CD1c-positive myeloid dendritic cell (primary cell): Measurements from ENCODE around the gene NOTCH4.
A peak's percentile ranks its signal among the peaks of the same experiment; 100 is the strongest.
"Not testable (repeated sequence)": the region's sequence is repeated elsewhere in the genome, so short reads cannot be mapped to it uniquely, and the experiment has no call there.

Experiments used
- DNase-seq: peaks from one replicate; pipeline ENCODE4 v3.0.0-alpha.2; 2016; ENCODE audit errors: extremely low spot score

NOTCH4 gene

DNA sequence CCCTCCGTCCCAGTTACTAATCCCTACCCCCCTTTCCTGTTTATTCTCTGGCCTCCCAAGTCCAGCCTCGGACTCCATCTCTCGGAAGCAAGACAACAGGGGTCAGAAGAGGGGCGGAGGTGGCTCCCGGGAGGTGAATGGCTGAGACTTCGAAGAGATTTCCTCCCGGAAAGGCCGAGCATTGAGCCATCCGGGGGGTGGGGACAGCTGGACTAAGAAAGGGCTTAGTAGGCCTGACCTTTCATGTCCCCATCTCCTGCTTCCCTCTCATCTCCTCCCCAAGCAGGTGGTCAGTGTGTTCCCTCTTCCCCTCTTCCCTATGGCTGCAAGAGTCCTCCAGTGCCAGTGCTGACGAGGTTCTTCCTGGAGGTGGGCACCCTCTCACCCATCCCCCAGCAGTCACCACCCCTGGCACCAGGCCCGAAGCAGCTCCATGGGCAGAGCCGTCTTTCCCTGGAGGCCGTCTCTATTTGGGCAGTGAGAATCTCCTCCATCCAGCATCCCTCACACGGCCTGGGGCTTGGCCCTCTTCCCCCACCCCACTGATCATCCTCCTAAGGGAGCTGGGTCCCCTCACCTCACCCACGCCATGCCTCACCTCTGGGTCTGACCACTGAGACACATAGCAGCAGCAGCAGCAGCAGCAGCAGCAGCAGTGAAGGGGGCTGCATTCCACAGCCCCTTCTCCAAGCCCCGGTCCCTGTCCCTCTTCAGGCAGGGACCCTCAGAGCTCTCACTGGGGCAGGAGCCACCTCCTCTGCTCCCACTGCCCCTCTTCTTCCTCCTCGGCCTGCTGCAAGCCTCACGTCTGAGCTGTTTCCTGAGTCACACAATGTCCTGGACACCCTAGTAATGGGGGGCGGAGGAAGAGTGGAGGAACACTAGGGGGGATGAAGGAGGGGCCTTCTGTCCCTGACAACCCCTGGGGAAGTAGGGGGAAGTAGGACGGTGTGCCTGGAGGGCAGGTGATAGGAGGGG, at the start of gene NOTCH4:
NOTCH4 (minus strand) TSS at position 810 of the 978 bp plus-strand sequence; CDS start at position 671, 139 bp downstream.
- no peak for DNase-seq

DNA sequence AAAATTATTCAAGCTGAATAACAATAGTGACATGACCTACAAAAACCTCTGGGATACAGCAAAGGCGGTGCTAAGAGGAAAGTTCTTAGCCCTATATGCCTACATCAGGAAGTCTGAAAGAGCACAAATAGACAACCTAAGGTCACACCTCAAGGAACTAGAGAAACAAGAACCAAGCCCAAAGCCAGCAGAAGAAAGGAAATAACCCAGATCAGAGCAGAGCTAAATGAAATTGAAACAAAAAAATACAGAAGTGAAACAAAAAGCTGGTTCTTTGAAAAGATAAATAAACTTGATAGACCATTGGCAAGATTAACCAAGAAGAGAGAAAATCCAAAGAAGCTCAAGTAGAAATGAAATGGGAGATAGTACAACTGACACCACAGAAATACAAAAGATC, 47.6 kb upstream of the NOTCH4 start:
- peak; percentile 67 for DNase-seq

DNA sequence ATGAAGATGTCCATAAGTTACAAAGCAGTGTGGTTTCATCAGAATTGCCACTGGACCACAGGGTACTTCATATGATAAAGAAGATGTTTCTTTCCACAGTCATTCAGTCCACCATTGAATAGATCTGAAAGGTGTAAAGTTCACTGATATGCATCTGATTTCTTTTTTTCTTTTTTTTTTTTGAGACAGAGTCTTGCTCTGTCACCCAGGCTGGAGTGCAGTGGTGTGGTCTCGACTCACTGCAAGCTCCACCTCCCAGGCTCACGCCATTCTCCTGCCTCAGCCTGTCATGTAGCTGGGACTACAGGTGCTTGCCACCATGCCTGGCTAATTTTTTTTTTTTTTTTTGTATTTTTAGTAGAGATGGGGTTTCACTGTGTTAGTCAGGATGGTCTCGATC, 44.6 kb upstream of the NOTCH4 start:
- DNase-seq: not testable (repeated sequence)

DNA sequence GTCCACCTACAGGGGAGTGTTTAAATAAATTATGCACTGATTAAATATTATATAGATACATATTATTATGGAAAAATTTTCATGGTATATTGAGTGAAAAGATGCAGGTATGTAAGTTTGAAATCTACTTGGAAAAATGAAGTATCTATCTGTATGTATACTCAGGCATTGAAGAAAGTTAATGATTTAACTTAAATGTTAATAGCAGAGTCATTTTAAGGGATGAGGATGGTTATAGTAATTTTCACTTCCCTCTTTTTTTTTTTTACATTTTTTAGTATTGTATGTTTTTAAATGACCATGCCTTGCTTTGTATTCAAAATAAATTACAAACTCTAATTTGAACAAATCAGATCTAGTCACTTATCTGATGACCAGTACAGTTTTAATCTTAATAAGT, 43.2 kb upstream of the NOTCH4 start:
- DNase-seq: no peak

DNA sequence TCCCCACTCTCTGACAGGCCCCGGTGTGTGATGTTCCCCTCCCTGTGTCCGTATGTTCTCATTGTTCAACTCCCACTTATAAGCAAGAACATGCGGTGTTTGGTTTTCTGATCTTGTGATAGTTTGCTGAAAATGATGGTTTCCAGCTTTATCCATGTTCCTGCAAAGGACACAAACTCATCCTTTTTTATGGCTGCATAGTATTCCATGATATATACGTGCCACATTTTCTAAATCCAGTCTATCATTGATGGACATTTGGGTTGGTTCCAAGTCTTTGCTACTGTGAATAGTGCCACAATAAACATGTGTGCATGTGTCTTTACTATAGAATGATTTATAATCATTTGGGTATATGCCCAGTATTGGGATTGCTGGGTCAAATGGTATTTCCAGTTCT, 33.4 kb upstream of the NOTCH4 start:
- not testable (repeated sequence) for DNase-seq

DNA sequence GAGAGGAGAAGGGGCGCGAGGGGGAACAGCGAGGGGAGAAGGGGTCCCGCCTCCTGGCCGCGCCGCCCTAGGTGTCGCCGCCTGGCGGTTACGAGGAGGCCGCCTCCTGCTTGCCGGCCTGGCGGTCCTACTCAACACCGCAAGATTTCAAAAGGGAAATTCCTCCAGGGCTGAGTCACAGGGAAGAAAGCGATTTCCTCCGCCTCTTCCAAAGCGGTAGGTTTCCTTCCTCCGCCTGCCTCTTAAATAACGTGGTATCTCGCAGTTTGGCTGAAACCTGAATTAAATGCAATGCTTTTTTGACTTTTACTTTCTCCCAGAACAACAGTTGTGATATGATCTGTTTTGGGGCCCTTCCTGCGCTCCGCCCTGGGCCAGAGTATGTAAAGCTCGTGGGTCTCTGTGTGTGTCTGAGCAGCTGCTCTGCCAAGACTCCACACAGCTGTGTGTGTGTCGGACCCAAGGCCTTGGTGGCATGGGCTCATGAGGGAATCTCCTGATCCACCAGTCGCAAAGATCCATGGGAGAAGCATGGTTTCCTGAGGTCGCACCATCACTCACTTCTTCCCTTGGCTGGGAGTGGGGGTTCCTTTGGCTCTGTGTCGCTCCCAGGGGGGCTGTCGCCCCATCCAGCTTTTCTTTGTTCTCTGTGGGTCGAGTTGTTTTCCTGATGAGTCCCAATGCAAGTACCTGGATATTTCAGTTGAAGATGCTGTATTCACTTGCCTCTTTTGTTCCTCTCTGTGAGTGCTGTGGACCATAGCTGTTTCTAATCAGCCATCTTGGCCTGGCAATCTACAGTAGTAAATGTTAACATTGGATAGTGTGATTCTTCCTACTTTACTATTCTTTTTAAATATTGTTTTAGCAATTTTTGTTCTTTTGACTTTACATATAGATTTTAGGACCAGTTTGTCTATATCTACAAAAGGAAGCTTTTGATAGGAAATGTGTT, 31.6 kb upstream of the NOTCH4 start:
- peak; percentile 87 for DNase-seq

DNA sequence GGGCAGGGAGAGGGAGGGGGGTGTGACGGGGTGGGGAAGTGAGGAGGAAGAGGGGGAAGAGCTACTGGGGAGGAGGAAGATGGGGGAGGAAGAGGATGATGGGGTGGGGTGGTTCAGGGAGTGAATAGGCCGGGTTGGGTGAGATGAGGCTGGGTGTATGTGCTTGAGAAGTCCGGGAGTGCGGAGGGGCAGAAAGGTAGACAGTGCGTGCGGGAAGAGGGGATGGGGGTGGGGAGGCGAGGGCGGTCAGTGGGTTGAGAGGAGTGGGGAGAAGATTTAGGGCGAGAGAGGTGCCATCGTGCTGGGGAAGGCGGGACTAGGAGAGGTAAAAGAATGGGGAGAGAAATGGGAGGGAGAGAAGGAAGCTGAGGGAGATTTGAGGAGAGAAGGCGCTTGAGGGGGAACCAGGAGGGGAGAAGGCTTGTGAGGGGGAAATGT, 30.9 kb upstream of the NOTCH4 start:
- DNase-seq: no peak

DNA sequence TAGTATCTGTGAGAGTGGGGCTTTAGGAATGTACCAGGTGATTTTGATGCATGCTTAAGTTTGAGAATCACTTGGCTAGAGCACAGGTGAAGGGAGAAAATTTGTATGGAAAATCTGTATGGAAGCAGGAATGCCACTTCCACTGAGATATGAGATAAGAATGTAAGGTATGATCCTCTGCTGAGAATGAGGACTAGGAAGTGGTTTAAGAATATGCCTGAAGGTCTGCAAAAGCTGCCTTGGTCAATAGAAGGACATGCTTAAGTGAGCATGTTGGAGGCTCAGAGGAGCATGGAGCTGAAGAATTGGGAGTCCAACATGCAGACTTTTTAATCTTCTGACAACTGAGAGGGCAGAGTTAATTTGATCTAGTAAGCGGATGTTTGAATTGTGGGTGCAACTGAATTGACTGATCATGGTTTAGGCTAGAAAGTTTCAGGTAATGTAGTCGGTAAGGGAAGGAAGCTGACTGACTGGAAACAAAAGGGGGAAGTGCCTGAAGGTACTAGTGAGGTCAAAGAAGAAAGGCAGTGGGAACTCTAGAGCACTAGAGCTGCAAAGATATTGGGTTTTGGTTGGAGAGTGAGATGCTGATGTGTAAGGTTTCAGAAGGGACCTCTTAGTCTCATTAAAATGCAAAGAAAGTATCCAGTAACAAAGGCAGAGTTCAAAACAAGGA, 28.6 kb upstream of the NOTCH4 start:
- DNase-seq: no peak

DNA sequence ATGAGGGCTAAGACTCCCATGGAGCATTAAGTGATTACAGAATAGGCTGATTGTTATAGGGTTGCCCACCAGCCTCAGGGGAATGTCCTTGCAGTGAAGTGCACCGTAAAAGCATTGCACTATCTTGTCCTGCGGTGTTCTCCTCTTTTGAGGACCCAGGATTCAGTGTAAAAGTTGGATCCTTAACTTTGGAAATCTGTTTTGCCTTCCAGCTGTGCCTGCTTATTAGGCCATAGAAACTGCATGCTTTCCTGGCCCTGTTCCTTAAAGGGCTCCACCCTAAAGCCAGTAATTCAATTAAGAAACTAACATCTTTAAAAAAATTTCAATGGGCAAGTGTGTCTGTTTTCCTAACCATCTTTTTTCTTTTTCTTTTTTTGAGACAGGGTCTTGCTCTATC, 25.4 kb upstream of the NOTCH4 start:
- no peak for DNase-seq

DNA sequence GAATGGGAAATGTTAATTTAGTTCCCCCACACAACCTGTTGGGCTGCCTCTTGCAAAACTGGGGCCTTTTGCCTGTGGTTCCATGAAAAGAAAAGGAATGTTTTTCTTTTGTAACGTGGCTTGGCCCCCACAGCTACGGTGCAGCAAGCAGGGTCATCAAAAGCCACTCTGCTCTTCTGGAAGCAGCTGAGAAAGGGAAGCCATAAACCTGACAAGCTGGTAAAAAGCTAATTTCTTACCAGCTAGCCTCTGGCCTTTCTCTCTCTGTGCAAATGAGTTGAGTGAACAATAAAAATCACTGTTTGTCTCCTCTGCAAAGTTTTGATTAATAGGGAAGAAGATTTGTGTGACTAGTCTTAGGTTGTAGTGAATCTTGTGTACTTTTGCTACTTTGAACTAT, 23.5 kb upstream of the NOTCH4 start:
- no peak for DNase-seq

DNA sequence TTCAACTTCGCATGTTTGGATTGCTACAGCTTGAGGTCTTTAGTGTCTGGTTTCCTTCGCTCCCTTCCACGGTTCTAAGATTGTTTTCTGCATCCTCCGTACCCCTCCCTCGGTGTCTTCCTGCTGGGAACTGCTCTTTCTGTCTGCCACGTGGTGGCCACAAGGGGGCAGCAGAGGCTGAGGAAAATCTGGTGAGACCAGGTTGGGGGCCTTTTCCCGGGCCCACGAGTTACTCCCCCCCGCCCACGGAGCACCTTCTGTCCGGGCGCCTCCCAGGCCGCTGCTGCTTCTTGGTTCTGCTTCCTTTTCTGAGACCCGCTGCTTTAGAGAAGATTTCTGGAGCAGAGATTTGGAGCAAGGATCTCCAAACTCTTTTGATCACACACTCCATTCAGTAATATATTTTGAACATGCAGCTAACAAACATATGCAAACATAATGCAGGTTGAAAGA, 21.1 kb upstream of the NOTCH4 start:
- peak; percentile 90 for DNase-seq

DNA sequence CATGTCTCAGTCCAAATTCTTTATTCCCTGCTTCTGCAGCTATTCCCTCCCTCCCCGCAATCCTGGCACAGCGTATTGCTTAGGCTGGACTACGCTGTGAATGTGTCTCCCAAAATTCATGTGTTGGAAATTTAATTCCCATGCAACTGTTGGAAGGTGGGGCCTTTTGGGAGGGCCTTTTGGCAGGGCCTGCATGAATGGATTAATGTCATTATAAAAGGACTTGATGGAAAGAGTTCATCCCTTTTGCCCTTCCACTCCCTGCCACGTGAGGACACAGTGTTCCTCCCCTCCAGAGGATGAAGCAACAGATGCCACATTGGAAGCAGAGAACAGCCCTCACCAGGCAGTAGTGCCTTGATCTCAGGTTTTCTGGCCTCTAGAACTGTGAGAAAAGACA, 20.4 kb upstream of the NOTCH4 start:
- DNase-seq: no peak

DNA sequence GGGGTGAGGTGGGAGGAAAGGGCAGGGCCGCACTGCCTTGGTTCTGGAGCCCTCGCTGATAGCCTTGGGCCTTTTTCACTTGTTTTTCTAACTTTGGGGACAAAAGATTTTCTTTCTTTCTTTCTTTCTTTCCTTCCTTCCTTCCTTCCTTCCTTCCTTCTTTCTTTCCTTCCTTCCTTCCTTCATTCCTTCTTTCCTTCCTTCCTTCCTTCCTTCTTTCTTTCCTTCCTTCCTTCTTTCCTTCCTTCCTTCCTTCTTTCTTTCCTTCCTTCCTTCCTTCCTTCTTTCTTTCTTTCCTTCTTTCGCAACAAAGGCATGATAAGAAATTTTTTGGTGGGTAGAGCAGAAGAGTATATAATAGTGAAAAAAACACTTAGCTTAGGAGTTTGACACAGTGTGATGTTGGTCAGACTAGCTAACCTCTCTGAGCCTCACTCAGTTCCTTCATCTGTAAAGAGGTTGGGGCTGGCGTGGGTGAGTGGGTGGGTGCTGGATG, 18.5 kb upstream of the NOTCH4 start:
- not testable (repeated sequence) for DNase-seq

DNA sequence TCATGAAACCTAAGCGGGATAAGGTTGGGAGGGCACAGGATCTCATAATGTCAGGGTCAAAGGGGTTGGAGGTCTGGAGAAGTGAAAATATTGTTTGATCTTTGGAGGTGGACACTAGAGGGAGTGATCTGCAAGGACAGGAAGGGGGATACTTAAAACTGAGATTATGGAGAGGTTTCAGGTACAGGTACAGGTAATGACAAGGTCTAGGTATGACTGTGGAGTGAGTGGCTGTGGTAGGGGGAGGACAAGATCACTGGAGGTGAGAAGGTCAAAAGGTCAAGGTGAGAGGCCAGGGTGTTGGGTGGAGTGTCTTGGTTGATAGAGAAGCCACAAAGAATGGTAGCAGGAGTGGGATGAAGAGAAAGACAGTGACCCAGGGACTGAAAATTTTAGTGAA, 16.8 kb upstream of the NOTCH4 start:
- DNase-seq: no peak

DNA sequence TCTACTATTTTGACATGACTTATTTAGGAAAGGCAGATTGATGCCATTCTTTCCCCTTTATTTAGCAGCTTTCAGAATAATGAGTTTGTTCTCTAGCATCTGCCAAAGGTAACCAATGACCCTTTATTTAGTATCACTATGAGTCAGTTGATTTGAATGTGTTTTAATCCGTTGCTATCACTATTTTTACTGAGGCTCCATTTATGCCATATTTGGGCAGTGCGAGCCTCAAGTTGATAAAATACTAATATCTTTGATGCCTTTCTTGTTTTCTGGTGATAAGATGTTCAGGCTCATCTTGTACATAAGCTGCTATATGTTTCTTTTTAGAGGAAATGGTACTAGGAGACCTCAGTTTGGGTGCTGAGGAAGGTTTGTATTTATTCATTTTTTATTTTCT, 15.6 kb upstream of the NOTCH4 start:
- no peak for DNase-seq

DNA sequence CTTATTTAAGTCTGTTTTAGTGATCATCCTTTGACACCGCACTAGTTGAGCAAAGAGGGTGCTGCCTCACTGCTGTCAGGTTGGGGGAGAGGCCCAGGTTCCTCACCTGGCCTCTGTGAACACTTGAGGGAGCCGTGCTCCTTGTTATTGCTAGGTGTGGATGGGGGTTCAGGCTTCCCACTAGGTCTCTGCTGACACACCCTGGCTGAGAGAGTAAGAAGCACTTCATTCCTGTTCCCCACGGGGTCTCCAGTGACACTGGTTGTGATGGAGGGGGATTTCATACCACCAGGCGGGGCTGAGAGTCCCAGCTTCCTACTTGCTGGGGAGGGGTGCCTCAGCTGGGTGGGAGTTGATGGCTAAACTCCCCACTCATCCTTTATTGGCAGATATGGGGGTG, 11.1 kb upstream of the NOTCH4 start:
- DNase-seq: no peak

DNA sequence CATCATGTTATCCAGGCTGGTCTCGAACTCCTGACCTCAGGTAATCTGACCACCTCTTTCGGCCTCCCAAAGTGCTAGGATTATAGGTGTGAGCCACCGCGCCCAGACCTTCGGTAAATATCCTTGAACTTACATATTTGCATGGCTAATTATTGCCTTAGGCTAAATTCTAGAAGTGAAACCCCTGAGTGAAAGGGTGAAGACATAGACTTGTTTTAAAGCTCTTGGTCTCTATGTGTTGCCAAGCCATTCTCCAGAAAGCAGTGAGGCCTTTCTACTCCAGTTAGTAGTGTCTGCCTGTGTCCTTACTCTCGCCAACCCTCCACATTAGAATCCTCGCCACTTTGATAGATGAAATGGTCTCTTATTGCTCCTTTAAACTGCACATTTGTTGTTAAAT, 2.6 kb upstream of the NOTCH4 start:
- peak; percentile 5 for DNase-seq

DNA sequence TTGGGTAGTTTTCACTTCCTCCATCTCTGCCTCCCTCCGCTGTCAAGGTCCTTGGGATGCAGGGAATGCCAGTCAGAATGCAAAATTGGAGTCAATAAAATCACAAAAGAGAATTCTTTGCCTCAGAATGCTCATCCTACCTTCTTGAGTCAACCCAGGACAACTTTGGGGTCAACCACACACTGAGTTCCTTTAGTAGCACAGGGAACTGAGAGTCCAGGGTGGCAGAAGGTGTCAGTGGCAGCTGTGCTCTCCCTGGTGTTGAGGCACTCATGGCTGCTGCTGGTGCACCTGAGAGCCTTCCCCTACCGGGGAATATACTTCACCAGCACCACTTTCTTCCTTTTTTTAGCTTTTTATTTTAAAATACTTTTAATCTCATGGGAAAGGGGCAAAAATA, 829 bp upstream of the NOTCH4 start:
- DNase-seq: no peak

DNA sequence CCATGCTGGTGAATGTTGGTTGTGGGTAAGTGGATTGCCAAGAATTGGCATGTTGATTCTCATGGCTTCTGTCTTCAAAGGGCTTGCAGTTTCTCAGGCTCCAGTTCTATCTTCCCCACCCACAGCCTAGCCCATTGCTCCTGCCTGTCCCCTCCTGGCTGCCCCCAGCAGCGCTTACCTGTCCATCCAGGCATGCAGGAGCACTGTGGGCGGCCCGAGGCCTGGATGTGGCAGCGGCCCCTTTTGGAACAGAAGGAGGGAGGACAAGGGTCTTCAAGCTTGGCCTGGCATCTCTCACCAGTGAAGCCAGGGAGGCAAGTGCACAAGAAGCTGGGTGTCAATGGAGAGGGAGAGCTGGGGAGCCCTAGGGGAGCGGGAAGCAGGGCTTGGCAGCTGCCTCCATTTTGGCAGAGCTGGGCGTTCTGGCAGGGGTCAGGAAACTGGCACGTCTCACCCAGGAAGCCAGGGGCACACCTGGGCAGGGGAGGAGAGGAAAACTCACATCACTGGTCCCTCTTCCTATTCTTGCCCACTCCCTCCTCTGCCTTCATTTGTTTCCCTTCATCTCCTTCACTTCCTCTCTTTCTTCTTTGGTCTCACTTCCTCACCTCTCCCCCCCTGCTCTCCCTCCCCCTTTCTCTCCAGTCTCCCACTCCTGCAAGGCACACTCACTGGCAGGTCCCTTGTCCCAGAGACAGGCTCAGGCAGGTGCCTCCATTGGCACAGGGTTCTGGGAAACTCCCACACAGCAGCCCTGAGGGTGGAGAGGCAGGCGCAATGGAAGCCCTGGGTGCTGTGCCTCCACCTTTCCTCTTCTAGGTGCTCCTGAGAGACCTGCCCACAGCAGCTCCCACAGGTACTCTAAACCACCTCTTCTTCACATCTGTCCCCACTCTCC, 1.3 kb downstream of the NOTCH4 start:
- no peak for DNase-seq

DNA sequence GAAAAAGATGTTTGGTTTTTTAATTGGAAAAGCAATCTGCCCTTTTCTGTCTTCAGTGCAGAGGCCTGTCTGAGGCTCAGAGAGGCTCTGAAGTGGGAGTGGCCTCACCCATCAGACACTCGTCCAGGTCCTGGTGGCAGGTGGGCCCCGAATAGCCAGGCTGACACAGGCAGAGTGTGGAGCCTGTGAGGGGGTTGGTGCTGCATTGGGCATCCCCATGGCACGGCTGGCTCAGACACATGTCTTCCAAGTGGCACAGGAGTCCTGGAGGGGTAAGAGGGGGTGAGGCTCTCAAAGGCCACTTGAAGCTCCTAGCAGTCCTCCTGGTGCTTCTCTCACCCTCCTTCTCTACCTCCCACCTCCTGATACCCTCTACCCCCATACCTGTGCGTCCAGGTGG, 3.8 kb downstream of the NOTCH4 start:
- no peak for DNase-seq

DNA sequence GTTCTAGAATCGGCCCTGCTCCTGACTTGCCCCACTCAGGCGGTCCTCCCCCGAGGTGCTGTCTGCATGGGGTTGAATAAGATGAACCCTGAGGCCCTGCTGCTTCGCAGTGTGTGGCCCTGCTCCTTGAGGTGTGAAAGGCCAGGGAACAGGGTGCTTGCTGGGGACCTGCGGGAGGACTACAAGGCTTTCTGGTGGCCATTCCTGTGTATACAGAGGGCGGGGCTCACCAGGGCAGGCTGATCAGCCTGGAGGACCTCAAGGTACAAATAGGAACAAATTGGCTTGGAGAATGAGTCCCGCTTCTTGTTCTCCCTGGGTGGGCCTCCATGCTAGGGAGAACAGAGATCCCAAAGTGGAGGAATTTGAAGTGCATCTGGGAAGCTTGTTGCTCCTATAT, 5.7 kb downstream of the NOTCH4 start:
- no peak for DNase-seq
